Small intestine (tissue), 7 donors: ENCODE data around the gene UBASH3A. TPM values are rescaled to one million over a fixed set of nuclear protein-coding genes. Genes with fewer than 3 reads are reported as not detected.
A peak's percentile ranks its signal among the peaks of the same experiment; 100 is the strongest.

Experiments used
- DNase-seq, 2 donors: peaks; one replicate each; pipeline versions ENCODE4 v3.0.0 to v3.0.0-alpha.2; 2013
- FAIRE-seq: peaks from 2 replicates; lab custom pipeline; 2012; peaks lifted over from hg19 to GRCh38; lab: Jason Lieb, UNC
- H3K27ac ChIP-seq, 3 donors: one replicate each; pipeline ENCODE4 v1.5.1; 2013; ENCODE audit warnings: low read length in 2 of 3, mild to moderate bottlenecking in 2 of 3, control low read depth in 1 of 3, inconsistent platforms in 1 of 3, low read depth in 1 of 3, moderate library complexity in 1 of 3
- H3K27me3 ChIP-seq, 3 donors: one replicate each; pipeline ENCODE4 v1.6.1; 2013; ENCODE audit warnings: low read length in 3 of 3, inconsistent platforms in 1 of 3; ENCODE audit not compliant: control insufficient read depth in 3 of 3, insufficient read depth in 3 of 3
- H3K36me3 ChIP-seq, 3 donors: one replicate each; pipeline ENCODE4 v1.6.1; 2013; ENCODE audit warnings: low read length in 3 of 3, inconsistent platforms in 1 of 3, low read depth in 1 of 3, mild to moderate bottlenecking in 1 of 3, moderate library complexity in 1 of 3; ENCODE audit not compliant: control insufficient read depth in 3 of 3, insufficient read depth in 2 of 3
- H3K4me1 ChIP-seq, 3 donors: one replicate each; pipeline ENCODE4 v1.6.1; 2013; ENCODE audit warnings: low read length in 2 of 3, inconsistent platforms in 1 of 3, low read depth in 1 of 3, mild to moderate bottlenecking in 1 of 3, moderate library complexity in 1 of 3; ENCODE audit not compliant: control insufficient read depth in 3 of 3, insufficient read depth in 2 of 3
- H3K4me3 ChIP-seq, 3 donors: one replicate each; pipeline ENCODE4 v1.5.1; 2013; ENCODE audit warnings: low read length in 3 of 3, control low read depth in 1 of 3, inconsistent platforms in 1 of 3, low read depth in 1 of 3, mild to moderate bottlenecking in 1 of 3, moderate library complexity in 1 of 3
- H3K9me3 ChIP-seq, 2 donors: one replicate each; pipeline ENCODE4 v1.6.1; 2013; ENCODE audit warnings: low read depth in 1 of 2, low read length in 1 of 2; ENCODE audit not compliant: control insufficient read depth in 2 of 2, insufficient read depth in 1 of 2
- WGBS, 3 donors: extraction: QIAGEN DNeasy Blood & Tissue Kit; methylation state at CpG; one replicate each; pipeline ENCODE4 v1.1.7; 2013; 5-methylcytosine and 5-hydroxymethylcytosine counted together
- polyA plus RNA-seq, 4 donors: library from polyadenylated mRNA; stranded (reverse) in 3 of 4; unstranded in 1 of 4; fragments of 200-250 nt in 3 of 4; fragments of 120-200 nt in 1 of 4; gene quantifications; one replicate each; pipeline versions ENCODE4 v1.2.1 to v1.2.3, GENCODE V29; 2013
- donor health status: healthy with polysubstance abuse.
- donor health status: control.
- donor health status: control.
- donor health status: Bipolar disorder and iron deficiency.
- donor health status: healthy.

The UBASH3A gene
- polyA plus RNA-seq, 4 donors, result 0.42 to 2.4 (median 0.76) TPM

DNA sequence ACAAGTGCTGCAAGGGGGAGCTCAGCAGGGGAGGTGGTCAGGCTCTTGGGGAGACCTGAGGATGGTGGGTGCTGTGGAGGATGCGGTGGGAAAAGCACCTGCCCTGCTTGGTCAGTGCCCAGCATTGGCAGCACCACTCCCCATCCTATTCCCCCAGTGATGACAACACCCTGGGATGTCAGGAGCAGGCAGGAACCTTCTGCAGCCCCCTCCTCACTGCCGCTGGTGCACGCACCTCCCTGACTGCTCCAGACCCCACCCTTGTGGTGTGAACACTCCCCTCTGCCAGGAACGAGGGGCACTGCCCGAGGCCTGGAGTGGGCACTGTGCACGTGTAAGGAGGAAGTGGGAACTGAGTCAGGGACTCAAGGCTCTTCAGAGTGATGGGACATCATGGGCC lies 20.4 kb upstream of the UBASH3A start:
- 87 to 95% (median 89%) methylated on average over 6 of the region's 6 CpGs for WGBS, 3 donors
- no peak for FAIRE-seq
- peaks cover 0 to 53% (median 8%) of the 10 kb centered on the region in 3 donors for H3K4me1 ChIP-seq
- H3K27ac ChIP-seq, result peak overlapping the region in 1 of 3 donors; percentile 93
- DNase-seq, result no peak
- H3K27me3 ChIP-seq, result no peaks in the 10 kb centered on the region
- H3K4me3 ChIP-seq, result no peak overlapping the region
- H3K9me3 ChIP-seq, result peaks cover 0 to 17% of the 10 kb centered on the region in 2 donors
- H3K36me3 ChIP-seq, result peaks cover 0 to 14% (median 0%) of the 10 kb centered on the region in 3 donors

DNA sequence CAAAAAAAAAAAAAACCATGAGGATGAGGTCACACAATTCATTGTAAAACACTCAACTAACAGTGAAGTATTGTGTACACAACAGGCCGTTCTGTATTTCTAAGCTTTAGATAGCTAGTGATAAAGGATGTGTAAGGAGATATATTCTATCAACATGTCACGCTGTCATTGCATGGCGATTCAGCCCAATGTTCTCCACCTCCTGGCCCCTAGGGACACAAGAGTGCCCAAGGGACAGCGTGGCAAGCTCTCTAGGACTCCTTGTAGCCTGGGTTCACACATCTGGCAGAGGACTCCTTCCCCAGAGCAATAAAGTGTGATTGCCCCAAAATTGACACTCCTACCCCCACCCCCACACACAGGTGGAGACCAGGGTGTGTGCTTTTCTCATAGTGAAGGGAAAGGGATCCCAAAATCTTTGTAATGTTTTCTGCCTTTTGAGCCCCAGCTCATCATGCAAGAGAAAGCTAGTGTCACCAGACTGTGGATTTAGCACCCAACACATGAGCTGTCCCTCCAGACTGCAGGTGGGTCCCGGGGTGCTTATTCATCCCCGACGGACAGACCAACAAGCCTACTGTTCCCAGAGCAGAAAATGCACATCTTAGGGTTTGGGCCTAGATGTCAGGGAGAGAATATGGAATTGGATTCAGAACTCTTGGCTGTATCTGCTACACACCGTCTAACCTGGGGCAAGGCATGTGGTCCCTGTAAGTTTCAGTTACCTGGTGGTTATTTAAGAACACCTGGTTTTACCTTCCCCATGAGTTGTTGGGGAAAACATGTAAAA lies 19.4 kb upstream of the UBASH3A start:
- Histone ChIP-seq H3K27ac (peak overlapping the region in 2 of 3 donors; percentile 76 to 93), H3K4me3 (no peak overlapping the region), H3K27me3 (no peaks in the 10 kb centered on the region), H3K9me3 (peaks cover 0 to 17% of the 10 kb centered on the region in 2 donors), H3K4me1 (peaks cover 0 to 63% (median 9%) of the 10 kb centered on the region in 3 donors), H3K36me3 (peaks cover 0 to 14% (median 0%) of the 10 kb centered on the region in 3 donors)
- peak in 1 of 2 donors; percentile 60 for DNase-seq
- WGBS, 3 donors, result 59 to 66% (median 64%) methylated on average over 8 of the region's 8 CpGs
- FAIRE-seq, result no peak

DNA sequence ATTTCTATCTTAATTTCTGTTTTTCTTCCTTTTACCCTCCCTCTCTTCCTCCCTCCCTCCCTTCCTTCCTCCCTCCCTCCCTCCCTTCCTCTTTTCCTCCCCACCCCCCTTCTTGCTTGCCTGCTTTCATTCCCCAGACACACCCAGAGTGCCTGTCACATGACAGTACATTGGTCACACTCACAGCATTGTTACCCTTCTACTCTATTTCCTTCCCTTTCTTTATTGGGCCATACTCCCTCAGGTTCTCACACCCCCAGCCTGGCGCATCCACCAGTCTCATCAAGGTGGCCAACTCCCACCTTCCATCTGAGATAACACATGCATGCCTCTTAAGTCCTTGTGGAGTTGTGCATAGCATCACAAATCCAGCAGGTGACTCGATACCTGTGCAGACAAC lies 18.7 kb upstream of the UBASH3A start:
- H3K27me3 ChIP-seq, result no peaks in the 10 kb centered on the region
- H3K9me3 ChIP-seq, result peaks cover 0 to 17% of the 10 kb centered on the region in 2 donors
- H3K4me1 ChIP-seq, result peaks cover 3 to 70% (median 9%) of the 10 kb centered on the region in 3 donors
- WGBS, 3 donors, result 47 to 64% (median 58%) methylated on average over 2 of the region's 2 CpGs
- DNase-seq (peak; percentile 86 to 91), FAIRE-seq (no peak)
- no peak overlapping the region for H3K4me3 ChIP-seq
- peak overlapping the region; percentile 22 to 93 (median 76) for H3K27ac ChIP-seq
- peaks cover 0 to 10% (median 0%) of the 10 kb centered on the region in 3 donors for H3K36me3 ChIP-seq

DNA sequence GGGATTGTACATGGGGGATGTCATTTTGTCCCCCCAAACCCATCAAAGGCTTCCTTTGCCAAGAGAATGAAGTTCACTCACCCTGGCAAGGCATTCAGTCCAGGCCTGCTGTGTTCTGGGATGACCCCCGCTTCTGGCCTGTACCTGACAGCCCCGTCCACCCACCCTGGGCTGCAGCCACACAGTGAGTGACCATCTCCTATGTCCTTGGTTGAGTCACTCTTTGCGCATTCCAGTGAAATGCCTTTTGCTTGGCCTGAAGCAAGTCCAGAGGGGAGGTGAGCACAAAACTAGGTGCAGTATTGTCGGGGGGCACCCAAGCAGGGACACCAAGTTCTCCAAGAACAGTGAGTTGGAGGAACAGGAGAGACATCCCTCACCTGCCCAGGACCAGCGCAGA lies 18.1 kb upstream of the UBASH3A start:
- peaks cover 0 to 6% (median 0%) of the 10 kb centered on the region in 3 donors for H3K36me3 ChIP-seq
- H3K27ac ChIP-seq, result peak overlapping the region; percentile 22 to 93 (median 76)
- DNase-seq, result no peak
- H3K4me3 ChIP-seq, result no peak overlapping the region
- WGBS, 3 donors, result 84 to 89% (median 86%) methylated on average over 5 of the region's 5 CpGs
- peaks cover 3 to 70% (median 9%) of the 10 kb centered on the region in 3 donors for H3K4me1 ChIP-seq
- H3K9me3 ChIP-seq, result peaks cover 0 to 17% of the 10 kb centered on the region in 2 donors
- FAIRE-seq, result no peak
- H3K27me3 ChIP-seq, result no peaks in the 10 kb centered on the region

DNA sequence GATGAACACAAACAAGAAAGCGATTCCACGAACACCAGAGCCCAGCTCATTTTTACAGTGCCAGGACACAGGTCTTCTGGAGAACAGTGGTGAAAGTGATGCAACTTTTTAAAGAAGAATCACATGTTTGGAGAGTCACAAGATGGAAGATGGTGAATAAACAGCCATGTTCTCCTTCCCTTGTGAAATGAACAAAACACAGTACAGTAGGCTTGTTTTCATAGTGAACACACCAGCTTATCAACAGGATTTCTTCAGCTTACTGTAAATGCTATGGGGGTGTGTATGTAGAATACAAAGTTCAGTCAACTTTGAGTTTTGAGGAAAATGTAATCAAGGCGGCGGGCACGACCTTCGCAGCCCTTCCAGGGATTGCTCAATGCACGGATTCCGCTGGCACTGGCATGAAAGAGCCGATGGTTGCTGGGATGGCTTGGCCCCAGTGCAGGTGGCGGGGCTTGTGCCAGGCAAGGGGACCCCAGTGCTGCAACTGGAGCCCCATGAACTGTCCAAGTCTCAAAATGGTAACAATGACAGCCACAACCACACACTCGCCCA lies 17.6 kb upstream of the UBASH3A start:
- Histone ChIP-seq H3K4me1 (peaks cover 3 to 69% (median 9%) of the 10 kb centered on the region in 3 donors), H3K4me3 (no peak overlapping the region), H3K27ac (peak overlapping the region; percentile 22 to 93 (median 76)), H3K9me3 (peaks cover 0 to 17% of the 10 kb centered on the region in 2 donors), H3K36me3 (peaks cover 0 to 6% (median 0%) of the 10 kb centered on the region in 3 donors), H3K27me3 (no peaks in the 10 kb centered on the region)
- no peak for FAIRE-seq
- 28 to 67% (median 40%) methylated on average over 11 of the region's 11 CpGs for WGBS, 3 donors
- peak; percentile 86 to 92 for DNase-seq

DNA sequence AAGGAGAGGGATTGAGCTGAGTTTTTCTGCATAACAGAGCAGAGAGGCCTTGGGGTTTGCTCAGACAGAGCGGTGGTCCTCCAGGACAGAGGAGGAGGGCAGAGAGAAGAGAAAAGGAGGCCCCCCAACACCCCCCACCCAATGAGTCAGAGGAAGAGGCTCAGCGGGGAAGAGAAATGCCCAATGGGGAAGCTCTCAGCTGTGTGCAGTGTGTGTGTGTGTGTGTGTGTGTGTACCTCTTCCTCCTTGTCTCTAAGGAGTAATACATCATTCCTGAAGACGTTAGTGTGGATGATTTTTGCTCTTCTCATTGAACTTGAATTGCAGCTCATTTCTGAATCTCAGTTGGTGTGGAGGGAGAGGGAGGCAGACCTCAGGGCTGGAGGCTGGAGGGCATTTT lies 16.5 kb upstream of the UBASH3A start:
- WGBS, 3 donors, result 46 to 68% (median 63%) methylated on average over 3 of the region's 3 CpGs
- Histone ChIP-seq H3K36me3 (peaks cover 0 to 4% (median 0%) of the 10 kb centered on the region in 3 donors), H3K4me1 (peaks cover 3 to 67% (median 9%) of the 10 kb centered on the region in 3 donors), H3K27ac (peak overlapping the region in 1 of 3 donors; percentile 93), H3K4me3 (no peak overlapping the region), H3K27me3 (no peaks in the 10 kb centered on the region), H3K9me3 (peaks cover 0 to 13% of the 10 kb centered on the region in 2 donors)
- no peak for DNase-seq
- FAIRE-seq, result no peak

DNA sequence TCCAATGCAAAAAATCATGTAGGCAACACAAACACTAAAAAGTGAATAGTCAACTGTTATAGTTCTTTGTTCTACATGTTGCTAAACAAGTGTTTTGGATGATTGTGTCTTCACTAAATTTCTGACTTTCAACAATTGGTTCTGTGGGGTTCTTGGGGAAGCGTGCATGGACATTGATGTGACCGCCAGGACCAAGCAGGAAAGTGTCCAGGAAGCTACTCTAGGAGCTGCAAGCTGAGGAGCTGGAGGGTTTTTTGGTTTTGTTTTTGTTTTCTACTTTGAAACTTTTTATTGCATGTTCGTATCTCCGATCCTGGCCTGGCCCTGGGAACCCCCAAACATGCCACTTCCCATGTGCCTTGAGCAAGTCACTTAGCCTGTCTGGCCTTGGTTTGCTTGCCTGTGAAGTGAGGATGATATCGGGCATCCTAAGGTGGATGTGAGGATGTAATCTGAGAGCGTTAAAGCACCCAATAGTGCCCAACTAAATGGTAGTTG lies 15.8 kb upstream of the UBASH3A start:
- no peak for FAIRE-seq
- 72 to 80% (median 74%) methylated on average over 6 of the region's 6 CpGs for WGBS, 3 donors
- no peak for DNase-seq
- Histone ChIP-seq H3K4me1 (peaks cover 3 to 67% (median 9%) of the 10 kb centered on the region in 3 donors), H3K27ac (peak overlapping the region in 1 of 3 donors; percentile 93), H3K36me3 (peaks cover 0 to 4% (median 0%) of the 10 kb centered on the region in 3 donors), H3K27me3 (no peaks in the 10 kb centered on the region), H3K9me3 (peaks cover 0 to 6% of the 10 kb centered on the region in 2 donors), H3K4me3 (no peak overlapping the region)

DNA sequence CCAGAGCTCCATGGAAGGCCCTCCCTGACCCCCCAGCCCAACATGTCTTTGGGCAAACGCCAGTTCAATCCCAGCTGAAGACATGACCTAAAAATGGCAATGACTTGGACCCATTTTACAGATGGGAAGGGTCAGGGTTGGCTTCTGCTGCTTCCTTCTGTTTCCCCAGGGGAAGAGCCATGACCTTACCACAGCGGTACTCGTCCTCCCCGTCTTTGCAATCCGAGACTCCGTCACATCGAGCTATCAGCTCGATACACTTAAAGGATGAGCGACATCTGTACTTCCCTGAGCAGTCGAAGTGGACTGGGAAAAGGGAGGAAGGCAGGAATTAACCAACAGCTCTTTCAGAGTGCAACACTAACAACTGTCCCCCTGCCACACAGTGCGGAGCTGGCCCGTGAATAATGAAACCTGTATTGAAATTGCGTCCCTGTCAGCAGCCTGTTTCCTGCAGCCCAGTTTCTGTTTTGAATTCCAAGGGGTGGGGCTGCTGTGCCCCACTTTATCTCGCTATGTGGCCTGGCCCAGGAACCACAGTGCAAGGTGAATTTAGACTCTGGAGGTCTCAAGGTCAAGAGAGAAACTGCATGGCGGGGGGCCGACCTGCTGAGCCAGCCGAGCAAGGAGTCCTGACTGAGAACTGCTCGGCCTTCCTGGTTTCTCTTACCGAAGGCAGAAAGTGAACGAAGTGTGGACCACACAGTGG lies 14.8 kb upstream of the UBASH3A start:
- H3K4me1 ChIP-seq, result peaks cover 3 to 58% (median 9%) of the 10 kb centered on the region in 3 donors
- H3K27ac ChIP-seq, result peak overlapping the region; percentile 33 to 78 (median 76)
- no peak for FAIRE-seq
- no peaks in the 10 kb centered on the region for H3K36me3 ChIP-seq
- H3K9me3 ChIP-seq, result peaks cover 0 to 6% of the 10 kb centered on the region in 2 donors
- WGBS, 3 donors, result 17 to 50% (median 28%) methylated on average over 20 of the region's 20 CpGs
- H3K27me3 ChIP-seq, result no peaks in the 10 kb centered on the region
- peak; percentile 77 to 84 for DNase-seq
- H3K4me3 ChIP-seq, result peak overlapping the region in 2 of 3 donors; percentile 1 to 5
